Stimulated activated CD8-positive, alpha-beta memory T cell treated with anti-CD3 and anti-CD28 coated beads, Interleukin-7, amount 100 ng/mL, for 1 hour (primary cell): Measurements from ENCODE around the gene SORL1-AS1.
"Not testable (repeated sequence)": the region's sequence is repeated elsewhere in the genome, so short reads cannot be mapped to it uniquely, and the experiment has no call there.

Experiments used
- DNase-seq, 2 donors: peaks; one replicate each; pipeline ENCODE4 v3.0.0-alpha.2; 2020; ENCODE audit warnings: low read depth in 2 of 2

The SORL1-AS1 gene

GRCh38 chr11:121427400-121427744, 25.4 kb downstream of the SORL1-AS1 start:
- DNase-seq = no peak

GRCh38 chr11:121426476-121427399, 26.0 kb downstream of the SORL1-AS1 start:
- peak; percentile 27 to 32 for DNase-seq

GRCh38 chr11:121425828-121426227, 26.9 kb downstream of the SORL1-AS1 start:
- DNase-seq = no peak

- DNase-seq = no peak
Observed at GRCh38 chr11:121422675-121423074, 30.1 kb downstream of the SORL1-AS1 start.

- no peak for DNase-seq
Observed at GRCh38 chr11:121421149-121421901, 31.4 kb downstream of the SORL1-AS1 start.

- no peak for DNase-seq
Observed at GRCh38 chr11:121420398-121420797, 32.4 kb downstream of the SORL1-AS1 start.

GRCh38 chr11:121419836-121420235, 32.9 kb downstream of the SORL1-AS1 start:
- no peak for DNase-seq

- peak in 1 of 2 donors; percentile 3 for DNase-seq
Observed at GRCh38 chr11:121418625-121419114, 34.1 kb downstream of the SORL1-AS1 start.

GRCh38 chr11:121417607-121418006, 35.2 kb downstream of the SORL1-AS1 start:
- DNase-seq = no peak

GRCh38 chr11:121417055-121417551, 35.7 kb downstream of the SORL1-AS1 start:
- no peak for DNase-seq

- no peak for DNase-seq
Observed at GRCh38 chr11:121415856-121416255, 36.9 kb downstream of the SORL1-AS1 start.

- no peak for DNase-seq
Observed at GRCh38 chr11:121414141-121414913, 38.4 kb downstream of the SORL1-AS1 start.

GRCh38 chr11:121412711-121413415, 39.9 kb downstream of the SORL1-AS1 start:
- DNase-seq = no peak

- no peak for DNase-seq
Observed at GRCh38 chr11:121412000-121412587, 40.7 kb downstream of the SORL1-AS1 start.

GRCh38 chr11:121411330-121411729, 41.4 kb downstream of the SORL1-AS1 start:
- DNase-seq = not testable (repeated sequence)

GRCh38 chr11:121410041-121410440, 42.7 kb downstream of the SORL1-AS1 start:
- not testable (repeated sequence) for DNase-seq

- no peak for DNase-seq
Observed at GRCh38 chr11:121408830-121409229, 43.9 kb downstream of the SORL1-AS1 start.

- DNase-seq = no peak
Observed at GRCh38 chr11:121406291-121406690, 46.5 kb downstream of the SORL1-AS1 start.

GRCh38 chr11:121405646-121406045, 47.1 kb downstream of the SORL1-AS1 start:
- DNase-seq = no peak

- no peak for DNase-seq
Observed at GRCh38 chr11:121394785-121395184, 58.0 kb downstream of the SORL1-AS1 start.

GRCh38 chr11:121393855-121394254, 58.9 kb downstream of the SORL1-AS1 start:
- DNase-seq = no peak
